HG02678 (cell line): ENCODE data around the gene HTRA1.

Source experiments
- ATAC-seq: cut with Tn5 transposase; IDR thresholded peaks from one replicate; pipeline ENCODE4 v1.9.1; 2021; ENCODE audit warnings: mild to moderate bottlenecking, moderate library complexity; ENCODE audit not compliant: unreplicated experiment

The HTRA1 gene

GRCh38 chr10:122550427-122550826 is 89.1 kb downstream of the HTRA1 start:
- ATAC-seq = no peak

GRCh38 chr10:122550983-122551382 is 89.6 kb downstream of the HTRA1 start:
- ATAC-seq = no peak

GRCh38 chr10:122551450-122551849 is 90.1 kb downstream of the HTRA1 start:
- no peak for ATAC-seq

GRCh38 chr10:122553341-122553740 is 92.0 kb downstream of the HTRA1 start:
- ATAC-seq = no peak

- no peak for ATAC-seq
Measured at GRCh38 chr10:122554131-122555036, 93.0 kb downstream of the HTRA1 start.

- ATAC-seq = no peak
Measured at GRCh38 chr10:122555442-122555841, 94.1 kb downstream of the HTRA1 start.

GRCh38 chr10:122557516-122557915 is 96.2 kb downstream of the HTRA1 start:
- ATAC-seq = no peak

GRCh38 chr10:122558452-122558851 is 97.1 kb downstream of the HTRA1 start:
- ATAC-seq = no peak

- ATAC-seq = no peak
Measured at GRCh38 chr10:122559228-122559627, 97.9 kb downstream of the HTRA1 start.

GRCh38 chr10:122560279-122560804 is 99.0 kb downstream of the HTRA1 start, which contains the start of gene DMBT1:
Gene DMBT1, plus strand, starts transcription at chr10:122560754. Its CDS starts 17 bp downstream, at chr10:122560771.
- ATAC-seq = no peak

- no peak for ATAC-seq
Measured at GRCh38 chr10:122561212-122561611, 99.9 kb downstream of the HTRA1 start.

- ATAC-seq = no peak
Measured at GRCh38 chr10:122561792-122562191, 100.4 kb downstream of the HTRA1 start.
